B cell (primary cell): ENCODE data around the gene GORASP2. TPM values are rescaled to one million over a fixed set of nuclear protein-coding genes. Genes with fewer than 3 reads are reported as not detected.

Experiments
- ATAC-seq: fragments of 200-7000 bp; cut with Tn5 transposase; one replicate; pipeline ENCODE4 v1.10.0; 2021; ENCODE audit warnings: low read depth, mild to moderate bottlenecking, moderate number of reproducible peaks, moderate library complexity
- CTCF ChIA-PET: fragments of 350-600 bp; sonication (Branson Sonifier 250); formaldehyde crosslinking; loops from one replicate; lab custom pipeline; 2021; ENCODE audit warnings: antibody characterized with exemption, inconsistent platforms; lab: Charles Lee
- POLR2A ChIA-PET: fragments of 350-600 bp; sonication (Branson Sonifier 250); formaldehyde crosslinking; loops from one replicate; lab custom pipeline; 2021; ENCODE audit warnings: antibody characterized with exemption; lab: Charles Lee
- DNase-seq: peaks from one replicate; pipeline ENCODE4 v3.0.0; 2013
- H2AFZ ChIP-seq: 2 replicates; pipeline ENCODE4 v1.6.1; 2012; ENCODE audit warnings: mild to moderate bottlenecking, low read depth, low read length; ENCODE audit not compliant: insufficient read depth, poor library complexity, severe bottlenecking
- H3K27ac ChIP-seq, 2 donors: 1 replicate in 1 of 2; 2 replicates in 1 of 2; pipeline ENCODE4 v1.5.1; 2012 to 2013; ENCODE audit warnings: low read length in 2 of 2, mild to moderate bottlenecking in 2 of 2, moderate library complexity in 1 of 2
- H3K27me3 ChIP-seq, 4 experiments: fragments of 200-600 bp in 1 of 4; sonication (generic) in 1 of 4; replicated peaks in 1 of 4; 1 replicate in 2 of 4; 2 replicates in 2 of 4; pipeline versions ENCODE4 v1.6.1 to v1.7.0; 2013 to 2016; ENCODE audit warnings: low read length in 3 of 4, mild to moderate bottlenecking in 2 of 4, mixed read lengths in 1 of 4, moderate library complexity in 1 of 4; ENCODE audit not compliant: insufficient read depth in 4 of 4, control insufficient read depth in 3 of 4; ENCODE audit errors: control extremely low read depth in 1 of 4
- H3K36me3 ChIP-seq, 2 experiments: replicated peaks in 1 of 2; 1 replicate in 1 of 2; 2 replicates in 1 of 2; pipeline versions ENCODE4 v1.6.1 to v1.7.1; 2013; ENCODE audit warnings: low read length in 1 of 2; ENCODE audit not compliant: insufficient read depth in 2 of 2, control insufficient read depth in 1 of 2; ENCODE audit errors: control extremely low read depth in 1 of 2, extremely low read depth in 1 of 2
- H3K4me1 ChIP-seq, 2 donors: fragments of 200-600 bp in 1 of 2; sonication (generic) in 1 of 2; 1 replicate in 1 of 2; 2 replicates in 1 of 2; pipeline versions ENCODE4 v1.5.1 to v1.6.1; 2013 to 2017; ENCODE audit warnings: low read length in 2 of 2; ENCODE audit not compliant: control insufficient read depth in 2 of 2, insufficient read depth in 2 of 2
- H3K4me2 ChIP-seq: replicated peaks from 2 replicates; pipeline ENCODE3; 2012; ENCODE audit warnings: mild to moderate bottlenecking, low read depth, low read length; ENCODE audit not compliant: poor library complexity, severe bottlenecking
- H3K4me3 ChIP-seq, 5 experiments: fragments of 200-600 bp in 1 of 5; sonication (generic) in 1 of 5; 1 replicate in 3 of 5; 2 replicates in 2 of 5; pipeline versions ENCODE4 v1.5.1 to v1.7.0; 2011 to 2016; ENCODE audit warnings: low read length in 4 of 5, mild to moderate bottlenecking in 4 of 5, low read depth in 2 of 5, control low read depth in 1 of 5, moderate library complexity in 1 of 5; ENCODE audit not compliant: insufficient read depth in 1 of 5; ENCODE audit errors: control extremely low read depth in 1 of 5, extremely low read depth in 1 of 5
- H3K79me2 ChIP-seq: fragments of 200-600 bp; sonication (generic); one replicate; pipeline ENCODE4 v1.6.0; 2016; ENCODE audit warnings: low read length; ENCODE audit not compliant: control insufficient read depth, insufficient read depth
- H3K9ac ChIP-seq: fragments of 200-600 bp; sonication (generic); 2 replicates; pipeline ENCODE4 v1.6.1; 2017; ENCODE audit warnings: mild to moderate bottlenecking, low read length, moderate library complexity
- H3K9me3 ChIP-seq, 3 donors: one replicate each; pipeline versions ENCODE4 v1.6.1 to v1.7.1; 2013; ENCODE audit warnings: low read length in 2 of 3; ENCODE audit not compliant: control insufficient read depth in 2 of 3, insufficient read depth in 1 of 3; ENCODE audit errors: control extremely low read depth in 1 of 3
- H4K20me1 ChIP-seq: 2 replicates; pipeline ENCODE4 v1.6.0; 2012; ENCODE audit warnings: mild to moderate bottlenecking, low read length; ENCODE audit not compliant: insufficient read depth, control insufficient read depth, poor library complexity, severe bottlenecking
- H3K27ac Mint-ChIP-seq: one replicate; pipeline ENCODE4 v1.8.0; 2021; ENCODE audit warnings: mixed read lengths
- H3K27me3 Mint-ChIP-seq: one replicate; pipeline ENCODE4 v1.8.0; 2021; ENCODE audit warnings: mixed read lengths
- H3K4me1 Mint-ChIP-seq: one replicate; pipeline ENCODE4 v1.8.0; 2021; ENCODE audit warnings: mixed read lengths
- H3K4me3 Mint-ChIP-seq: one replicate; pipeline ENCODE4 v1.8.0; 2021; ENCODE audit warnings: mixed read lengths
- H3K9me3 Mint-ChIP-seq: one replicate; pipeline ENCODE4 v1.8.0; 2022; ENCODE audit warnings: mixed read lengths; ENCODE audit not compliant: insufficient read depth
- EZH2 ChIP-seq: IDR thresholded peaks from 2 replicates; pipeline ENCODE4 v1.6.1; 2012; ENCODE audit warnings: borderline replicate concordance, low read depth, mild to moderate bottlenecking, moderate library complexity, low read length; ENCODE audit not compliant: insufficient read depth, poor library complexity, severe bottlenecking
- WGBS: methylation state at CpG from one replicate; pipeline ENCODE4 v1.1.5; 2013; ENCODE audit warnings: missing lambda C conversion rate; ENCODE audit not compliant: insufficient coverage; 5-methylcytosine and 5-hydroxymethylcytosine counted together
- intact Hi-C: fragments of 100-400 bp; cut with micrococcal nuclease; formaldehyde crosslinking; loops from one replicate; pipeline ENCODE4 v1.10.0; 2022
- polyA plus RNA-seq: library from polyadenylated mRNA; depleted of rRNA; stranded (reverse); fragments of >200 nt; gene quantifications from 2 replicates; pipeline ENCODE4 v1.2.3, GENCODE V29; 2012
- total RNA-seq, 2 donors: library from RNA; stranded (reverse); fragments of 120-200 nt in 1 of 2; gene quantifications; 1 replicate in 1 of 2; 2 replicates in 1 of 2; pipeline versions ENCODE4 v1.2.3 to v1.2.4, GENCODE V29; 2013 to 2022
- TF ChIP-seq, protein P1 (sequence below): fragments of 200-600 bp; IDR thresholded peaks from one replicate; pipeline ENCODE4 v1.8.0; 2022; ENCODE audit warnings: antibody characterized with exemption, mild to moderate bottlenecking

GORASP2 gene
- total and polyA plus RNA-seq, 2 donors (not counting 1 experiment from before 2014, with no cell fraction given) = 40.5 to 50.5 TPM

- Histone ChIP-seq H3K4me3 (peak overlapping the region in 4 of 5 experiments; percentile 71 to 86 (median 82)), H3K27ac (peak overlapping the region in 1 of 2 donors; percentile 61), H3K27me3 (no peaks in the 10 kb centered on the region), H4K20me1 (no peaks in the 10 kb centered on the region), H3K36me3 (no peaks in the 10 kb centered on the region), H3K4me1 (peaks cover 11 to 12% of the 10 kb centered on the region in 2 donors), H3K79me2 (no peaks in the 10 kb centered on the region), H3K9ac (peak overlapping the region; percentile 84), H3K4me2 (peak overlapping the region; percentile 98), H3K9me3 (no peaks in the 10 kb centered on the region), H2AFZ (peak overlapping the region; percentile 96)
- whole genome bisulfite sequencing = under 1% methylated on average over 11 of the region's 12 CpGs
- Mint-ChIP-seq H3K27ac (no peak overlapping the region), H3K27me3 (no peaks in the 10 kb centered on the region), H3K4me3 (peak overlapping the region; percentile 87), H3K4me1 (peaks cover 12% of the 10 kb centered on the region), H3K9me3 (no peaks in the 10 kb centered on the region)
- CTCF ChIA-PET = interaction anchor here (0.7 to 1.9 kb wide), 16 partner anchors 13 to 1154 kb away, joined by 3 to 42 read pairs (median 4); partner anchors contain the start of gene GORASP2
- POLR2A ChIA-PET = interaction anchor here (0.8 to 1.5 kb wide), 2 partner anchors 187 to 443 kb away, joined by 4 to 6 read pairs; partner anchors contain the start of gene TLK1
- DNase-seq (no peak), ATAC-seq (no peak)
- TF ChIP-seq, protein P1, sequence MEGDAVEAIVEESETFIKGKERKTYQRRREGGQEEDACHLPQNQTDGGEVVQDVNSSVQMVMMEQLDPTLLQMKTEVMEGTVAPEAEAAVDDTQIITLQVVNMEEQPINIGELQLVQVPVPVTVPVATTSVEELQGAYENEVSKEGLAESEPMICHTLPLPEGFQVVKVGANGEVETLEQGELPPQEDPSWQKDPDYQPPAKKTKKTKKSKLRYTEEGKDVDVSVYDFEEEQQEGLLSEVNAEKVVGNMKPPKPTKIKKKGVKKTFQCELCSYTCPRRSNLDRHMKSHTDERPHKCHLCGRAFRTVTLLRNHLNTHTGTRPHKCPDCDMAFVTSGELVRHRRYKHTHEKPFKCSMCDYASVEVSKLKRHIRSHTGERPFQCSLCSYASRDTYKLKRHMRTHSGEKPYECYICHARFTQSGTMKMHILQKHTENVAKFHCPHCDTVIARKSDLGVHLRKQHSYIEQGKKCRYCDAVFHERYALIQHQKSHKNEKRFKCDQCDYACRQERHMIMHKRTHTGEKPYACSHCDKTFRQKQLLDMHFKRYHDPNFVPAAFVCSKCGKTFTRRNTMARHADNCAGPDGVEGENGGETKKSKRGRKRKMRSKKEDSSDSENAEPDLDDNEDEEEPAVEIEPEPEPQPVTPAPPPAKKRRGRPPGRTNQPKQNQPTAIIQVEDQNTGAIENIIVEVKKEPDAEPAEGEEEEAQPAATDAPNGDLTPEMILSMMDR = no peak
- no peak for TF ChIP-seq EZH2
- intact Hi-C loops = loop anchor here (1.0 to 10.0 kb wide), 8 partner anchors 44 to 1492 kb away; partner anchors contain the start of genes DCAF17 and GORASP2
Observed at GRCh38 chr2:170973225-170973491, 44.1 kb downstream of the GORASP2 start.
